Measurements from ENCODE around the gene SNCB.

The SNCB gene

GRCh38 chr5:176660860-176661641, 30.7 kb upstream of the SNCB start:
- peak; percentile 75 for DNase-seq (ENCODE audit: low spot score)

- DNase-seq (ENCODE audit: low spot score) = no peak
Measured at GRCh38 chr5:176660530-176660859, 30.2 kb upstream of the SNCB start.

GRCh38 chr5:176659860-176660461, 29.6 kb upstream of the SNCB start:
- no peak for DNase-seq (ENCODE audit: low spot score)

GRCh38 chr5:176659512-176659839, 29.1 kb upstream of the SNCB start:
- no peak for DNase-seq (ENCODE audit: low spot score)

GRCh38 chr5:176658817-176659511, 28.6 kb upstream of the SNCB start:
- no peak for DNase-seq (ENCODE audit: low spot score)

- peak; percentile 76 for DNase-seq (ENCODE audit: low spot score)
Measured at GRCh38 chr5:176658007-176658599, 27.8 kb upstream of the SNCB start.

GRCh38 chr5:176656467-176656990, 26.2 kb upstream of the SNCB start:
- DNase-seq (ENCODE audit: low spot score) = no peak

- DNase-seq (ENCODE audit: low spot score) = no peak
Measured at GRCh38 chr5:176654856-176655255, 24.5 kb upstream of the SNCB start.

- no peak for DNase-seq (ENCODE audit: low spot score)
Measured at GRCh38 chr5:176653401-176654385, 23.4 kb upstream of the SNCB start.

- no peak for DNase-seq (ENCODE audit: low spot score)
Measured at GRCh38 chr5:176652136-176652535, 21.8 kb upstream of the SNCB start.

GRCh38 chr5:176651472-176651980, 21.2 kb upstream of the SNCB start:
- DNase-seq (ENCODE audit: low spot score) = no peak

GRCh38 chr5:176650354-176650884, 20.1 kb upstream of the SNCB start:
- DNase-seq (ENCODE audit: low spot score) = no peak

GRCh38 chr5:176648474-176649194, 18.3 kb upstream of the SNCB start:
- DNase-seq (ENCODE audit: low spot score) = no peak

GRCh38 chr5:176647843-176648473, 17.6 kb upstream of the SNCB start:
- DNase-seq (ENCODE audit: low spot score) = no peak

- DNase-seq (ENCODE audit: low spot score) = peak; percentile 100
Measured at GRCh38 chr5:176647030-176647842, 16.9 kb upstream of the SNCB start, which contains the start of gene TSPAN17. Gene TSPAN17 (plus strand): TSS chr5:176647484. CDS start chr5:176647616, 132 bp downstream.

- DNase-seq (ENCODE audit: low spot score) = no peak
Measured at GRCh38 chr5:176646707-176647029, 16.3 kb upstream of the SNCB start.

- DNase-seq (ENCODE audit: low spot score) = no peak
Measured at GRCh38 chr5:176646049-176646706, 15.8 kb upstream of the SNCB start.

GRCh38 chr5:176644878-176645670, 14.7 kb upstream of the SNCB start:
- no peak for DNase-seq (ENCODE audit: low spot score)

All from kidney capillary endothelial cell (primary cell).